Measurements from ENCODE around the gene GLG1.

DNA sequence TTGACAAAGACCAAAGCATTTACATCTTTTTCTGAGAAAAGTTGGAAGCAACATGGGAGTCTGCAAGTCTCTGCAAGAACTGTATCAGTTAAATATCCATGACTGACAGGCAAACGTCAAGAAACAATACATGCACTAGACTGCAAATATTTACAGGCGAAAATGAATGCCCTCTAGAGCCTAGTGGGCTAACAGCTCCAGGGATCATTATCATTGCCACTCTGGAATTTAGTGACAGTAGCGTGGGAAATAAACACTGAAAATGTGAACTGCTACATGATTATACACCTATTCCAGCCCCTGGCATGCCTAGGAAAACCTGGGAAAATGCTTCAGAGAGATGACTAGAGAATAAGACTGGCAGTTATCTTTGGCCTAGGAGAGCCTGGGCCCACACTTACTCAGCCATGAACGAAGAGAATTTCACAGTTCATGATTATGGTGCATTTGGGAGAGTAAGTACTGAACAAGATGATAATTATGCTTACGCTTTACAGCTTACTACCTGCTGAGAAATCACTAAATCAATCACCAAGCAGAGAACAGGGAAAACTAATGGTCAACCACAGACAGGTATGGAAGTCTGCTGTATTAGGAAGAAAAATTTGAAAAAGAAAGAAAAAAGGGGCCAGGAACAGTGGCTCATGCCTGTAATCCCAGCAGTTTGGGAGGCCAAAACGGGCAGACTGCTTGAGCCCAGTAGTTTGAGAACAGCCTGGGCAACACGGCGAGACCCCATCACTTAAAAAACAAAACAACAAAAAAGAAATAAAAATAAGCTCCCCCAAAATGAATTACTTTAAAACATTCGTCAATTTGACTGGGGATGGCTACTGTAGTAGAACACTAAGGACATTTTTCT lies 119.0 kb downstream of the GLG1 start:
- TF ChIP-seq, protein P1, sequence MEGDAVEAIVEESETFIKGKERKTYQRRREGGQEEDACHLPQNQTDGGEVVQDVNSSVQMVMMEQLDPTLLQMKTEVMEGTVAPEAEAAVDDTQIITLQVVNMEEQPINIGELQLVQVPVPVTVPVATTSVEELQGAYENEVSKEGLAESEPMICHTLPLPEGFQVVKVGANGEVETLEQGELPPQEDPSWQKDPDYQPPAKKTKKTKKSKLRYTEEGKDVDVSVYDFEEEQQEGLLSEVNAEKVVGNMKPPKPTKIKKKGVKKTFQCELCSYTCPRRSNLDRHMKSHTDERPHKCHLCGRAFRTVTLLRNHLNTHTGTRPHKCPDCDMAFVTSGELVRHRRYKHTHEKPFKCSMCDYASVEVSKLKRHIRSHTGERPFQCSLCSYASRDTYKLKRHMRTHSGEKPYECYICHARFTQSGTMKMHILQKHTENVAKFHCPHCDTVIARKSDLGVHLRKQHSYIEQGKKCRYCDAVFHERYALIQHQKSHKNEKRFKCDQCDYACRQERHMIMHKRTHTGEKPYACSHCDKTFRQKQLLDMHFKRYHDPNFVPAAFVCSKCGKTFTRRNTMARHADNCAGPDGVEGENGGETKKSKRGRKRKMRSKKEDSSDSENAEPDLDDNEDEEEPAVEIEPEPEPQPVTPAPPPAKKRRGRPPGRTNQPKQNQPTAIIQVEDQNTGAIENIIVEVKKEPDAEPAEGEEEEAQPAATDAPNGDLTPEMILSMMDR (IDR thresholded peaks at IDR 0.05; ENCODE audit: insufficient read depth, low read length): no peak
- no peak for TF ChIP-seq POLR2AphosphoS5 (IDR thresholded peaks at IDR 0.05; ENCODE audit: low read depth)
- TF ChIP-seq, protein P2, sequence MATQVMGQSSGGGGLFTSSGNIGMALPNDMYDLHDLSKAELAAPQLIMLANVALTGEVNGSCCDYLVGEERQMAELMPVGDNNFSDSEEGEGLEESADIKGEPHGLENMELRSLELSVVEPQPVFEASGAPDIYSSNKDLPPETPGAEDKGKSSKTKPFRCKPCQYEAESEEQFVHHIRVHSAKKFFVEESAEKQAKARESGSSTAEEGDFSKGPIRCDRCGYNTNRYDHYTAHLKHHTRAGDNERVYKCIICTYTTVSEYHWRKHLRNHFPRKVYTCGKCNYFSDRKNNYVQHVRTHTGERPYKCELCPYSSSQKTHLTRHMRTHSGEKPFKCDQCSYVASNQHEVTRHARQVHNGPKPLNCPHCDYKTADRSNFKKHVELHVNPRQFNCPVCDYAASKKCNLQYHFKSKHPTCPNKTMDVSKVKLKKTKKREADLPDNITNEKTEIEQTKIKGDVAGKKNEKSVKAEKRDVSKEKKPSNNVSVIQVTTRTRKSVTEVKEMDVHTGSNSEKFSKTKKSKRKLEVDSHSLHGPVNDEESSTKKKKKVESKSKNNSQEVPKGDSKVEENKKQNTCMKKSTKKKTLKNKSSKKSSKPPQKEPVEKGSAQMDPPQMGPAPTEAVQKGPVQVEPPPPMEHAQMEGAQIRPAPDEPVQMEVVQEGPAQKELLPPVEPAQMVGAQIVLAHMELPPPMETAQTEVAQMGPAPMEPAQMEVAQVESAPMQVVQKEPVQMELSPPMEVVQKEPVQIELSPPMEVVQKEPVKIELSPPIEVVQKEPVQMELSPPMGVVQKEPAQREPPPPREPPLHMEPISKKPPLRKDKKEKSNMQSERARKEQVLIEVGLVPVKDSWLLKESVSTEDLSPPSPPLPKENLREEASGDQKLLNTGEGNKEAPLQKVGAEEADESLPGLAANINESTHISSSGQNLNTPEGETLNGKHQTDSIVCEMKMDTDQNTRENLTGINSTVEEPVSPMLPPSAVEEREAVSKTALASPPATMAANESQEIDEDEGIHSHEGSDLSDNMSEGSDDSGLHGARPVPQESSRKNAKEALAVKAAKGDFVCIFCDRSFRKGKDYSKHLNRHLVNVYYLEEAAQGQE (IDR thresholded peaks at IDR 0.05; ENCODE audit: insufficient replicate concordance, low read depth): no peak
- TF ChIP-seq GABPA (IDR thresholded peaks at IDR 0.05; ENCODE audit: low read depth): no peak
- TF ChIP-seq SPI1 (IDR thresholded peaks at IDR 0.05; ENCODE audit: borderline replicate concordance, low read depth): no peak
